H1 (cell line): Measurements from ENCODE around the gene TBX5. TPM values are rescaled to one million over a fixed set of nuclear protein-coding genes. Genes with fewer than 3 reads are reported as not detected.

ENCODE experiments used
- BRCA1 ChIP-seq: IDR thresholded peaks from 2 replicates; pipeline ENCODE4 v1.6.1; 2012; ENCODE audit warnings: low read depth, low read length, improper control_type of control experiment
- CBX8 ChIP-seq: fragments of 300-800, 300-1000 bp; sonication (generic); IDR thresholded peaks from 2 replicates; pipeline ENCODE4 v1.7.1; 2016; ENCODE audit warnings: low read depth, low read length, borderline replicate concordance
- CHD2 ChIP-seq: IDR thresholded peaks from 2 replicates; pipeline ENCODE4 v1.6.1; 2012; ENCODE audit warnings: low read length, improper control_type of control experiment
- EGR1 ChIP-seq: IDR thresholded peaks from 2 replicates; pipeline ENCODE4 v1.6.1; 2011; ENCODE audit warnings: low read depth, low read length, borderline replicate concordance
- JUND ChIP-seq: IDR thresholded peaks from 2 replicates; pipeline ENCODE4 v1.6.1; 2011; ENCODE audit warnings: mild to moderate bottlenecking, improper control_type of control experiment, low read length
- SAP30 ChIP-seq: fragments of 300-600 bp; sonication (generic); IDR thresholded peaks from 2 replicates; pipeline ENCODE4 v1.7.1; 2012; ENCODE audit warnings: low read length, moderate library complexity, mild to moderate bottlenecking, inconsistent platforms; ENCODE audit not compliant: insufficient read depth, insufficient replicate concordance
- SIX5 ChIP-seq: IDR thresholded peaks from 2 replicates; pipeline ENCODE4 v1.6.1; 2011; ENCODE audit warnings: mild to moderate bottlenecking, low read depth, low read length
- SP4 ChIP-seq: IDR thresholded peaks from 2 replicates; pipeline ENCODE4 v1.6.1; 2012; ENCODE audit warnings: low read length, inconsistent platforms
- SRF ChIP-seq: IDR thresholded peaks from 2 replicates; pipeline ENCODE4 v1.6.1; 2011; ENCODE audit warnings: mild to moderate bottlenecking, low read depth, low read length, moderate library complexity
- TAF1 ChIP-seq: IDR thresholded peaks from 2 replicates; pipeline ENCODE4 v1.6.1; 2011; ENCODE audit warnings: mild to moderate bottlenecking, low read depth, low read length
- TAF7 ChIP-seq: optimal IDR thresholded peaks from 2 replicates; pipeline ENCODE3; 2011; ENCODE audit warnings: low read depth, mild to moderate bottlenecking, inconsistent platforms, low read length, moderate library complexity, borderline replicate concordance
- ZNF274 ChIP-seq: IDR thresholded peaks from 2 replicates; pipeline ENCODE4 v1.7.0; 2012; ENCODE audit warnings: low read length, borderline replicate concordance; ENCODE audit errors: extremely low read depth
- polyA plus RNA-seq, 7 experiments: library from polyadenylated mRNA; depleted of rRNA in 3 of 7; stranded (reverse) in 5 of 7; unstranded in 2 of 7; fragments of >200 nt in 5 of 7; fragments of 200-250 nt in 2 of 7; gene quantifications; 1 replicate in 5 of 7; 2 replicates in 1 of 7; 4 replicates in 1 of 7; pipeline versions ENCODE4 v1.2.1 to v1.2.3, GENCODE V29; 2011 to 2013; ENCODE audit warnings: missing spikeins in 2 of 7, mixed read lengths in 2 of 7
- total RNA-seq: library from RNA; stranded (reverse); fragmentation: NEBNext Ultra II Directional; extraction: Animal tissue kit (Norgen Biotek cat#: 25700); gene quantifications from 2 replicates; pipeline ENCODE4 v1.2.1, GENCODE V29; 2021
- TF ChIP-seq, protein P1 (sequence below): fragments of 300-600 bp; sonication (generic); IDR thresholded peaks from 2 replicates; pipeline ENCODE4 v1.7.1; 2012; ENCODE audit warnings: low read length, moderate library complexity, mild to moderate bottlenecking, inconsistent platforms; ENCODE audit not compliant: insufficient replicate concordance

The TBX5 gene
- total and polyA plus RNA-seq, 2 of the 8 experiments (the other 6 are each of a cell fraction or from before 2014, with no cell fraction given): 0.05 TPM; not detected in 1

DNA sequence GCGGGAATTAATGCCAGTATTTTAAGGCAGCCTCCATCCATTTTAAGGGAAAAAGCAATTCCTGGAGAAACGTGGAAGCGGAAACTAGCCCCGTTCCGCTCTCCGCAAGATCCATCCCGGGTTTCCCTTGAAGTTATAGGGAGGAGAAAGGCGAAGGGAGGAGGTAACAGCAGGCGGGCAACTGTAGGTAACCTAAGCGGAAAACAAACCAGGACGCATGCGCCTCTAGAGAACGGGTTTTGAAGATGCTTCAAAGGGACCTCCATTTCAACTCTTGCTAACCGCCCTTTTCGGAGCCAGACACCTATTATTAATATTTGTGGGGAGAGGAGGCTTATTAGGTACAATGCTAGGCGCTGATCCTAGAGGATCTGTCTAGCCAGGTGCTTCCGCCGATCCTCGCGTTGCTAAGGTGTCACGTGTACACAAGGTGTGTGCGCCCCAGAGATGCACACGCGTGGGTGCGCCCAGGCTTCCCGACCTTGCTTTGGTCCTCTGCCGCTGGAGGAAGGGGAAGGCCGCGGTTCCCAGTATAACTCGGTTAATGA lies 6.2 kb downstream of the TBX5 start (continued):
- TF ChIP-seq EGR1 (peak; percentile 98), JUND (no peak), CHD2 (no peak), BRCA1 (no peak), SRF (no peak), SIX5 (no peak), ZNF274 (no peak), CBX8 (no peak), TAF7 (peak; percentile 17), SAP30 (no peak), SP4 (no peak), TAF1 (no peak)
- TF ChIP-seq, protein P1, sequence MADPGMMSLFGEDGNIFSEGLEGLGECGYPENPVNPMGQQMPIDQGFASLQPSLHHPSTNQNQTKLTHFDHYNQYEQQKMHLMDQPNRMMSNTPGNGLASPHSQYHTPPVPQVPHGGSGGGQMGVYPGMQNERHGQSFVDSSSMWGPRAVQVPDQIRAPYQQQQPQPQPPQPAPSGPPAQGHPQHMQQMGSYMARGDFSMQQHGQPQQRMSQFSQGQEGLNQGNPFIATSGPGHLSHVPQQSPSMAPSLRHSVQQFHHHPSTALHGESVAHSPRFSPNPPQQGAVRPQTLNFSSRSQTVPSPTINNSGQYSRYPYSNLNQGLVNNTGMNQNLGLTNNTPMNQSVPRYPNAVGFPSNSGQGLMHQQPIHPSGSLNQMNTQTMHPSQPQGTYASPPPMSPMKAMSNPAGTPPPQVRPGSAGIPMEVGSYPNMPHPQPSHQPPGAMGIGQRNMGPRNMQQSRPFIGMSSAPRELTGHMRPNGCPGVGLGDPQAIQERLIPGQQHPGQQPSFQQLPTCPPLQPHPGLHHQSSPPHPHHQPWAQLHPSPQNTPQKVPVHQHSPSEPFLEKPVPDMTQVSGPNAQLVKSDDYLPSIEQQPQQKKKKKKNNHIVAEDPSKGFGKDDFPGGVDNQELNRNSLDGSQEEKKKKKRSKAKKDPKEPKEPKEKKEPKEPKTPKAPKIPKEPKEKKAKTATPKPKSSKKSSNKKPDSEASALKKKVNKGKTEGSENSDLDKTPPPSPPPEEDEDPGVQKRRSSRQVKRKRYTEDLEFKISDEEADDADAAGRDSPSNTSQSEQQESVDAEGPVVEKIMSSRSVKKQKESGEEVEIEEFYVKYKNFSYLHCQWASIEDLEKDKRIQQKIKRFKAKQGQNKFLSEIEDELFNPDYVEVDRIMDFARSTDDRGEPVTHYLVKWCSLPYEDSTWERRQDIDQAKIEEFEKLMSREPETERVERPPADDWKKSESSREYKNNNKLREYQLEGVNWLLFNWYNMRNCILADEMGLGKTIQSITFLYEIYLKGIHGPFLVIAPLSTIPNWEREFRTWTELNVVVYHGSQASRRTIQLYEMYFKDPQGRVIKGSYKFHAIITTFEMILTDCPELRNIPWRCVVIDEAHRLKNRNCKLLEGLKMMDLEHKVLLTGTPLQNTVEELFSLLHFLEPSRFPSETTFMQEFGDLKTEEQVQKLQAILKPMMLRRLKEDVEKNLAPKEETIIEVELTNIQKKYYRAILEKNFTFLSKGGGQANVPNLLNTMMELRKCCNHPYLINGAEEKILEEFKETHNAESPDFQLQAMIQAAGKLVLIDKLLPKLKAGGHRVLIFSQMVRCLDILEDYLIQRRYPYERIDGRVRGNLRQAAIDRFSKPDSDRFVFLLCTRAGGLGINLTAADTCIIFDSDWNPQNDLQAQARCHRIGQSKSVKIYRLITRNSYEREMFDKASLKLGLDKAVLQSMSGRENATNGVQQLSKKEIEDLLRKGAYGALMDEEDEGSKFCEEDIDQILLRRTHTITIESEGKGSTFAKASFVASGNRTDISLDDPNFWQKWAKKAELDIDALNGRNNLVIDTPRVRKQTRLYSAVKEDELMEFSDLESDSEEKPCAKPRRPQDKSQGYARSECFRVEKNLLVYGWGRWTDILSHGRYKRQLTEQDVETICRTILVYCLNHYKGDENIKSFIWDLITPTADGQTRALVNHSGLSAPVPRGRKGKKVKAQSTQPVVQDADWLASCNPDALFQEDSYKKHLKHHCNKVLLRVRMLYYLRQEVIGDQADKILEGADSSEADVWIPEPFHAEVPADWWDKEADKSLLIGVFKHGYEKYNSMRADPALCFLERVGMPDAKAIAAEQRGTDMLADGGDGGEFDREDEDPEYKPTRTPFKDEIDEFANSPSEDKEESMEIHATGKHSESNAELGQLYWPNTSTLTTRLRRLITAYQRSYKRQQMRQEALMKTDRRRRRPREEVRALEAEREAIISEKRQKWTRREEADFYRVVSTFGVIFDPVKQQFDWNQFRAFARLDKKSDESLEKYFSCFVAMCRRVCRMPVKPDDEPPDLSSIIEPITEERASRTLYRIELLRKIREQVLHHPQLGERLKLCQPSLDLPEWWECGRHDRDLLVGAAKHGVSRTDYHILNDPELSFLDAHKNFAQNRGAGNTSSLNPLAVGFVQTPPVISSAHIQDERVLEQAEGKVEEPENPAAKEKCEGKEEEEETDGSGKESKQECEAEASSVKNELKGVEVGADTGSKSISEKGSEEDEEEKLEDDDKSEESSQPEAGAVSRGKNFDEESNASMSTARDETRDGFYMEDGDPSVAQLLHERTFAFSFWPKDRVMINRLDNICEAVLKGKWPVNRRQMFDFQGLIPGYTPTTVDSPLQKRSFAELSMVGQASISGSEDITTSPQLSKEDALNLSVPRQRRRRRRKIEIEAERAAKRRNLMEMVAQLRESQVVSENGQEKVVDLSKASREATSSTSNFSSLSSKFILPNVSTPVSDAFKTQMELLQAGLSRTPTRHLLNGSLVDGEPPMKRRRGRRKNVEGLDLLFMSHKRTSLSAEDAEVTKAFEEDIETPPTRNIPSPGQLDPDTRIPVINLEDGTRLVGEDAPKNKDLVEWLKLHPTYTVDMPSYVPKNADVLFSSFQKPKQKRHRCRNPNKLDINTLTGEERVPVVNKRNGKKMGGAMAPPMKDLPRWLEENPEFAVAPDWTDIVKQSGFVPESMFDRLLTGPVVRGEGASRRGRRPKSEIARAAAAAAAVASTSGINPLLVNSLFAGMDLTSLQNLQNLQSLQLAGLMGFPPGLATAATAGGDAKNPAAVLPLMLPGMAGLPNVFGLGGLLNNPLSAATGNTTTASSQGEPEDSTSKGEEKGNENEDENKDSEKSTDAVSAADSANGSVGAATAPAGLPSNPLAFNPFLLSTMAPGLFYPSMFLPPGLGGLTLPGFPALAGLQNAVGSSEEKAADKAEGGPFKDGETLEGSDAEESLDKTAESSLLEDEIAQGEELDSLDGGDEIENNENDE: no peak
